MCF 10A (cell line): ENCODE measurements around the gene RGL2. TPM values are rescaled to one million over a fixed set of nuclear protein-coding genes. Genes with fewer than 3 reads are reported as not detected.

Experiments used
- BruUV-seq: library from RNA; stranded (reverse); fragments of 400-500 nt; replicated peaks from 2 replicates; lab custom pipeline; 2021; lab: Mats Ljungman, UMichigan
- CTCF ChIA-PET: fragments of 300-600 bp; sonication (Branson Sonifier 250); formaldehyde crosslinking; extraction: SDS; loops from one replicate; lab custom pipeline; 2021; ENCODE audit warnings: antibody characterized with exemption, inconsistent platforms; lab: Yijun Ruan, JAX
- POLR2A ChIA-PET: fragments of 300-600, 350-650 bp; sonication (Branson Sonifier 250); formaldehyde crosslinking; extraction: SDS; loops from one replicate; lab custom pipeline; 2020; ENCODE audit warnings: antibody characterized with exemption, inconsistent platforms; lab: Yijun Ruan, JAX
- DNase-seq: peaks from one replicate; pipeline ENCODE4 v3.0.0-alpha.2; 2018; ENCODE audit not compliant: unreplicated experiment
- H3K27ac Mint-ChIP-seq: one replicate; pipeline ENCODE4 v1.8.0; 2022; ENCODE audit warnings: mild to moderate bottlenecking, low read depth, mixed read lengths; ENCODE audit not compliant: unreplicated experiment
- H3K27me3 Mint-ChIP-seq: one replicate; pipeline ENCODE4 v1.8.0; 2022; ENCODE audit warnings: mixed read lengths; ENCODE audit not compliant: insufficient read depth, unreplicated experiment
- H3K36me3 Mint-ChIP-seq: one replicate; pipeline ENCODE4 v1.8.0; 2022; ENCODE audit warnings: mild to moderate bottlenecking, moderate library complexity, mixed read lengths; ENCODE audit not compliant: insufficient read depth, unreplicated experiment
- H3K4me1 Mint-ChIP-seq: one replicate; pipeline ENCODE4 v1.8.0; 2022; ENCODE audit warnings: mixed read lengths; ENCODE audit not compliant: insufficient read depth, unreplicated experiment
- H3K4me3 Mint-ChIP-seq: one replicate; pipeline ENCODE4 v1.8.0; 2022; ENCODE audit warnings: mild to moderate bottlenecking, moderate library complexity, mixed read lengths; ENCODE audit not compliant: unreplicated experiment
- H3K9me3 Mint-ChIP-seq: one replicate; pipeline ENCODE4 v1.8.0; 2022; ENCODE audit warnings: mixed read lengths; ENCODE audit not compliant: unreplicated experiment
- intact Hi-C: fragments of 100-400 bp; cut with micrococcal nuclease; formaldehyde crosslinking; loops from 2 replicates; pipeline ENCODE4 v1.14.1; 2022
- total RNA-seq: library from RNA; stranded (reverse); gene quantifications from 2 replicates; pipeline ENCODE4 v1.2.3, GENCODE V29; 2022
- TF ChIP-seq, protein P1 (sequence below): fragments of 200-600 bp; IDR thresholded peaks from one replicate; pipeline ENCODE4 v1.8.0; 2022; ENCODE audit warnings: antibody characterized with exemption, mild to moderate bottlenecking; ENCODE audit not compliant: unreplicated experiment

RGL2 gene
- total RNA-seq, 1 experiment from 2014 or later: 30.4 TPM

DNA sequence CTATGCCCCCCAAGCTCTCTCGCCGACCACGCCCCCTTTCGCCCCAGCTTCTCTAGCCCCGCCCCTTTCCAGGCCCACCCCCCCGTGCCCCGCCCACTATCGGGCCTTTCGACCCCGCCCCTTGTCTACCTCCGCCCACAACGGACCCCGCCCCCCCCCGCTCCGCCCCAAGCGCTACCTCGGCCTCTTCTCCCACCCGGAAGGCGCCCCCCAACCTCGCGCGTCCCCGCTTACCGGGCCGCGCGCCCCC lies 18.6 kb upstream of the RGL2 start:
- peaks cover 78% of the 10 kb centered on the region for H3K36me3 Mint-ChIP-seq
- ChIA-PET CTCF (interaction anchor here (0.5 to 2.5 kb wide), 3 partner anchors 28 to 79 kb away, joined by 3 to 10 read pairs (median 4); no protein-coding TSS in a partner anchor), POLR2A (interaction anchor here (0.8 to 3.0 kb wide), 16 partner anchors 9 to 109 kb away, joined by 3 to 30 read pairs (median 6); partner anchors contain the start of genes B3GALT4, CUTA, PFDN6 and RGL2)
- peaks cover 63% of the 10 kb centered on the region for H3K4me1 Mint-ChIP-seq
- TF ChIP-seq, protein P1, sequence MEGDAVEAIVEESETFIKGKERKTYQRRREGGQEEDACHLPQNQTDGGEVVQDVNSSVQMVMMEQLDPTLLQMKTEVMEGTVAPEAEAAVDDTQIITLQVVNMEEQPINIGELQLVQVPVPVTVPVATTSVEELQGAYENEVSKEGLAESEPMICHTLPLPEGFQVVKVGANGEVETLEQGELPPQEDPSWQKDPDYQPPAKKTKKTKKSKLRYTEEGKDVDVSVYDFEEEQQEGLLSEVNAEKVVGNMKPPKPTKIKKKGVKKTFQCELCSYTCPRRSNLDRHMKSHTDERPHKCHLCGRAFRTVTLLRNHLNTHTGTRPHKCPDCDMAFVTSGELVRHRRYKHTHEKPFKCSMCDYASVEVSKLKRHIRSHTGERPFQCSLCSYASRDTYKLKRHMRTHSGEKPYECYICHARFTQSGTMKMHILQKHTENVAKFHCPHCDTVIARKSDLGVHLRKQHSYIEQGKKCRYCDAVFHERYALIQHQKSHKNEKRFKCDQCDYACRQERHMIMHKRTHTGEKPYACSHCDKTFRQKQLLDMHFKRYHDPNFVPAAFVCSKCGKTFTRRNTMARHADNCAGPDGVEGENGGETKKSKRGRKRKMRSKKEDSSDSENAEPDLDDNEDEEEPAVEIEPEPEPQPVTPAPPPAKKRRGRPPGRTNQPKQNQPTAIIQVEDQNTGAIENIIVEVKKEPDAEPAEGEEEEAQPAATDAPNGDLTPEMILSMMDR: no peak
- peak overlapping the region; percentile 81 for H3K4me3 Mint-ChIP-seq
- intact Hi-C loops: no loop called here
- BruUV-seq: no TSS peak
- peak overlapping the region; percentile 80 for H3K27ac Mint-ChIP-seq
- no peak for DNase-seq
- no peaks in the 10 kb centered on the region for H3K9me3 Mint-ChIP-seq
- H3K27me3 Mint-ChIP-seq: no peaks in the 10 kb centered on the region

DNA sequence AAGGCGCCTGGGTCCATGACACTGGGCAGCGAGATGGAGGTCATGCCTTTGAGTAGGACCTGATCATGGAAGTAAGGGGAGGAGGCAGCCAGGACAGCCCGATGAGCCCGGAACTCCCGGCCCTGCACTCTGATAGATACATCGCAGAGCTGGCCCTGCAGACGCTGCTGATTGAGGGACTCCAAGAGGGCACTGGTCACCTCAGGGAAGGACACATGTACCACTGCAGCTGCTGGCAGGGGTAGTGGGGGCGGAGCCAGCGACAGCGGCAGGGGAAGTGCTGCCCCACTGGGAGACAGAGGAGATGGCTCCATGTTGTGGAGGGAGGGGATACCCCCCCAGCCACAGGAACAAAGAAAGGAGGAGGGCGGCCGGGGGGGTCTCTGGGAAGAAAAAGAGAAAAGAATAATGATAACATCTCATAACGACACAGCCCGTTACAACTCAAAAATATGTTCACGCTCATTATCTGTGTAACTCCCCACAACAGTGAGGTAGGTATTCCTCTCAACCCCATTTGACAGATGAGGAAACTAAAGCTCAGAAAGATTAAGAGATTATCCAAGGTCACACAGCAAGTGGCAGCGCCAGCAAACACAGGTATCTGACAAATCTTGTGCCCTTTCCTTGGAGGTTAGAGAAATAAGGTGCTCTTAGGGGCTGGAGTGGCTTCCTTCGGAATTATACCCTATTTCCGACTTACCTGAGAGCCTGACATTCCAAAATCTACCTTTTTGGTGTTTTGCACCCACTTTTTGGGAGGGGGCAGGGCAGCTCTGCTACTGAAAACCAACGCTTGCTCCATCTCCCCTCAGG lies 18.1 kb upstream of the RGL2 start:
- Mint-ChIP-seq H3K36me3 (peaks cover 79% of the 10 kb centered on the region), H3K9me3 (no peaks in the 10 kb centered on the region), H3K4me3 (peak overlapping the region; percentile 81), H3K27ac (peak overlapping the region; percentile 80), H3K27me3 (no peaks in the 10 kb centered on the region), H3K4me1 (peaks cover 62% of the 10 kb centered on the region)
- intact Hi-C loops: no loop called here
- CTCF ChIA-PET: interaction anchor here (0.5 kb wide), 1 partner anchor 79 kb away, joined by 3 read pairs; no protein-coding TSS in a partner anchor
- POLR2A ChIA-PET: interaction anchor here (0.7 to 3.0 kb wide), 8 partner anchors 18 to 78 kb away, joined by 3 to 30 read pairs (median 6); partner anchors contain the start of genes PFDN6, RGL2 and WDR46
- BruUV-seq: no TSS peak
- TF ChIP-seq, protein P1: no peak
- no peak for DNase-seq

DNA sequence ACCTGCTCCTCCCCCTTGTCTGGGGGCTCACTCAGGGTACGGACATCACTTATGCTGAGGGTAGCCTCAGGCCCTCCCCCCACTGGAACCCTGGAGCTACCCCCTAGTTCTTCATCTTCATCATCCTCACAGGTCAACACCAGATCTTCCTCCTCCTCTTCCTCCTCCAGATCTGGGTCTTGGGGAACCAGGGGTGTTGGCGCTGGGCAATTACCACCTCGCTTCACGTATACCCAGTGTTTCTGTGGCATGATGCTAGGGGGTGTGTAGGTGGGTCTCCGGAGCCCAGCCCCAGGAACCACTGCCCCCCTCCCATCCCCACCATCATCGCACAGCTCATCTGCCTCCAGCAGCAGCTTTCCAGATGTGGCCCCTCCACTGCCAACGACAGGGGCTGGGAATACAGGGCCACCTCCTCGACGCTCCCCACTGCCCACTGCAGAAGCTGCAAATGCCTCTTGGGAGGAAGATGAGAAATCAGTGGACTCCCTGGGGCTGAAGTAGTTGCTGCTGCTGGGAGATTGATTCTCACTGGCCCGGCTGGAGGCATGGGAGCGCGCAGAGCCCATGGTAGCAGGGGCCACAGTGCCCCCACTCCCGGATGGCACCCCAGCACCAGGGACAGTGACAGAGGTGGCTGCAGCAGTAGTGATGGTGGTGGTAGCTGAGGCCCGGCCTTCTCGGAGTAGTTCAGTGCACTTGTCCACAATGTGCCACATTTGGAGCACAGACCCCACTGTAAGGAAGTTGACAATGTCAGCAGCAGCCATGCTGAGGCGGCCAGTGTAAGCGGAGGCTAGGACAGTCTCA lies 17.3 kb upstream of the RGL2 start:
- Mint-ChIP-seq H3K27ac (no peak overlapping the region), H3K36me3 (peaks cover 81% of the 10 kb centered on the region), H3K27me3 (no peaks in the 10 kb centered on the region), H3K4me3 (peak overlapping the region; percentile 96), H3K9me3 (no peaks in the 10 kb centered on the region), H3K4me1 (peaks cover 58% of the 10 kb centered on the region)
- TF ChIP-seq, protein P1: no peak
- BruUV-seq: no TSS peak
- ChIA-PET CTCF (interaction anchor here (0.7 to 1.5 kb wide), 2 partner anchors 24 to 75 kb away, joined by 3 to 4 read pairs; no protein-coding TSS in a partner anchor), POLR2A (interaction anchor here (1.5 to 3.0 kb wide), 2 partner anchors 17 to 60 kb away, joined by 6 to 30 read pairs; partner anchors contain the start of gene RGL2)
- DNase-seq: no peak
- intact Hi-C loops: no loop called here
